H1 (cell line): ENCODE results near the gene MAPK8. TPM values are rescaled to one million over a fixed set of nuclear protein-coding genes. Genes with fewer than 3 reads are reported as not detected.

Experiments
- CTCF ChIA-PET: fragments of 300-600 bp; sonication (Branson Sonifier 250); formaldehyde crosslinking; loops from one replicate; lab custom pipeline; 2021; ENCODE audit not compliant: partially characterized antibody; lab: Charles Lee
- POLR2A ChIA-PET: fragments of 300-600 bp; sonication (Branson Sonifier 250); formaldehyde crosslinking; loops from one replicate; lab custom pipeline; 2021; ENCODE audit warnings: inconsistent platforms; ENCODE audit not compliant: partially characterized antibody; lab: Charles Lee
- DNase-seq, 2 experiments: peaks; one replicate each; pipeline versions ENCODE4 v3.0.0 to v3.0.0-alpha.2; 2010 to 2022; ENCODE audit warnings: low spot score in 2 of 2, low read depth in 1 of 2, mixed read lengths in 1 of 2
- FAIRE-seq: peaks from 2 replicates; lab custom pipeline; 2011; peaks lifted over from hg19 to GRCh38; lab: Jason Lieb, UNC
- H2AFZ ChIP-seq: 2 replicates; pipeline ENCODE4 v1.8.1; 2012; ENCODE audit warnings: low read length, inconsistent platforms
- H2AK5ac ChIP-seq: 2 replicates; pipeline ENCODE4 v1.6.1; 2013; ENCODE audit warnings: low read depth, low read length
- H2BK120ac ChIP-seq: replicated peaks from 2 replicates; pipeline ENCODE3; 2013; ENCODE audit warnings: low read depth, low read length, inconsistent platforms
- H2BK12ac ChIP-seq: 2 replicates; pipeline ENCODE4 v1.6.1; 2013; ENCODE audit warnings: low read depth, low read length
- H2BK15ac ChIP-seq: 2 replicates; pipeline ENCODE4 v1.6.1; 2013; ENCODE audit warnings: low read length
- H2BK20ac ChIP-seq: 2 replicates; pipeline ENCODE4 v1.6.1; 2013; ENCODE audit warnings: low read length
- H2BK5ac ChIP-seq: 2 replicates; pipeline ENCODE4 v1.6.1; 2013; ENCODE audit warnings: low read depth, low read length
- H3K14ac ChIP-seq: 2 replicates; pipeline ENCODE4 v1.6.1; 2013; ENCODE audit warnings: inconsistent platforms; ENCODE audit not compliant: insufficient read length
- H3K18ac ChIP-seq: 2 replicates; pipeline ENCODE4 v1.6.1; 2013; ENCODE audit warnings: low read length; ENCODE audit errors: extremely low read depth
- H3K23ac ChIP-seq: 2 replicates; pipeline ENCODE4 v1.6.1; 2013; ENCODE audit warnings: inconsistent platforms; ENCODE audit not compliant: insufficient read length
- H3K23me2 ChIP-seq: 2 replicates; pipeline ENCODE4 v1.6.1; 2013; ENCODE audit warnings: low read depth, low read length
- H3K27ac ChIP-seq: 2 replicates; pipeline ENCODE4 v1.6.1; 2011; ENCODE audit warnings: low read depth, low read length, inconsistent platforms
- H3K27me3 ChIP-seq, 4 experiments: replicated peaks in 1 of 4; 1 replicate in 1 of 4; 2 replicates in 3 of 4; pipeline versions ENCODE4 v1.6.1 to v1.8.1; 2011 to 2013; ENCODE audit warnings: low read length in 3 of 4, mild to moderate bottlenecking in 3 of 4, inconsistent platforms in 2 of 4, mixed read lengths in 2 of 4, moderate library complexity in 1 of 4; ENCODE audit not compliant: control insufficient read depth in 3 of 4, insufficient read depth in 3 of 4; ENCODE audit errors: extremely low read depth in 1 of 4
- H3K36me3 ChIP-seq, 4 experiments: 2 replicates each; pipeline versions ENCODE4 v1.6.1 to v1.8.1; 2011 to 2013; ENCODE audit warnings: mild to moderate bottlenecking in 4 of 4, low read length in 3 of 4, moderate library complexity in 2 of 4, control low read depth in 1 of 4, inconsistent platforms in 1 of 4; ENCODE audit not compliant: insufficient read depth in 4 of 4, control insufficient read depth in 2 of 4
- H3K4ac ChIP-seq: replicated peaks from 2 replicates; pipeline ENCODE3; 2013; ENCODE audit warnings: low read length, low read depth, mixed read lengths, inconsistent platforms; ENCODE audit not compliant: insufficient read length
- H3K4me1 ChIP-seq, 4 experiments: replicated peaks in 1 of 4; 1 replicate in 1 of 4; 2 replicates in 3 of 4; pipeline versions ENCODE4 v1.6.1 to v1.8.1; 2011 to 2013; ENCODE audit warnings: low read length in 3 of 4, inconsistent platforms in 2 of 4, mixed read lengths in 1 of 4; ENCODE audit not compliant: insufficient read depth in 4 of 4, control insufficient read depth in 3 of 4
- H3K4me2 ChIP-seq, 2 experiments: 2 replicates each; pipeline versions ENCODE4 v1.6.1 to v1.8.1; 2011 to 2013; ENCODE audit warnings: low read depth in 2 of 2, low read length in 2 of 2, control low read depth in 1 of 2, inconsistent platforms in 1 of 2, mild to moderate bottlenecking in 1 of 2; ENCODE audit not compliant: insufficient read depth in 1 of 2
- H3K4me3 ChIP-seq, 4 experiments: fragments of 200-600, 300-600 bp in 1 of 4; sonication (generic), shearing (Covaris generic), sonication (Bioruptor Twin) in 1 of 4; 2 replicates each; pipeline versions ENCODE4 v1.5.1 to v1.8.1; 2011 to 2016; ENCODE audit warnings: low read length in 4 of 4, low read depth in 3 of 4, control low read depth in 2 of 4, inconsistent platforms in 2 of 4, mild to moderate bottlenecking in 2 of 4, mixed read lengths in 1 of 4, moderate library complexity in 1 of 4; ENCODE audit not compliant: insufficient read depth in 2 of 4; ENCODE audit errors: extremely low read depth in 1 of 4
- H3K56ac ChIP-seq: replicated peaks from 2 replicates; pipeline ENCODE3; 2013; ENCODE audit warnings: low read depth, mild to moderate bottlenecking, mixed read lengths, low read length, inconsistent platforms; ENCODE audit not compliant: insufficient read length
- H3K79me1 ChIP-seq: 2 replicates; pipeline ENCODE4 v1.6.1; 2013; ENCODE audit warnings: low read depth, low read length, control low read depth
- H3K79me2 ChIP-seq, 2 experiments: 2 replicates each; pipeline versions ENCODE4 v1.6.1 to v1.8.1; 2012 to 2013; ENCODE audit warnings: low read length in 2 of 2, mild to moderate bottlenecking in 2 of 2, inconsistent platforms in 1 of 2; ENCODE audit not compliant: insufficient read depth in 2 of 2, control insufficient read depth in 1 of 2
- H3K9ac ChIP-seq, 4 experiments: replicated peaks in 1 of 4; 1 replicate in 1 of 4; 2 replicates in 3 of 4; pipeline versions ENCODE4 v1.6.1 to v1.8.1; 2011 to 2013; ENCODE audit warnings: low read depth in 3 of 4, low read length in 3 of 4, control low read depth in 2 of 4, mild to moderate bottlenecking in 2 of 4, moderate library complexity in 2 of 4, inconsistent platforms in 1 of 4; ENCODE audit errors: extremely low read depth in 1 of 4
- H3K9me3 ChIP-seq, 2 experiments: 2 replicates each; pipeline versions ENCODE4 v1.6.1 to v1.8.1; 2012 to 2013; ENCODE audit warnings: mild to moderate bottlenecking in 2 of 2, moderate library complexity in 2 of 2, control low read depth in 1 of 2, inconsistent platforms in 1 of 2, low read depth in 1 of 2, low read length in 1 of 2, mixed read lengths in 1 of 2; ENCODE audit not compliant: insufficient read depth in 2 of 2
- H4K20me1 ChIP-seq, 2 experiments: replicated peaks in 1 of 2; 2 replicates each; pipeline versions ENCODE3 to v1.8.1; 2011 to 2013; ENCODE audit warnings: inconsistent platforms in 2 of 2, low read length in 2 of 2, mild to moderate bottlenecking in 1 of 2; ENCODE audit not compliant: insufficient read depth in 2 of 2, control insufficient read depth in 1 of 2
- H4K5ac ChIP-seq: 2 replicates; pipeline ENCODE4 v1.6.1; 2013; ENCODE audit warnings: low read length, low read depth, mixed read lengths, inconsistent platforms; ENCODE audit not compliant: insufficient read length
- H4K8ac ChIP-seq: 2 replicates; pipeline ENCODE4 v1.8.0; 2013; ENCODE audit warnings: mild to moderate bottlenecking, moderate library complexity, low read length, inconsistent platforms; ENCODE audit not compliant: insufficient read depth; ENCODE audit errors: extremely low read depth
- H4K91ac ChIP-seq: replicated peaks from 2 replicates; pipeline ENCODE3; 2013; ENCODE audit warnings: low read length, mixed read lengths, inconsistent platforms; ENCODE audit not compliant: insufficient read length
- BACH1 ChIP-seq: IDR thresholded peaks from 2 replicates; pipeline ENCODE4 v1.6.1; 2012; ENCODE audit warnings: low read length, improper control_type of control experiment
- BRCA1 ChIP-seq: IDR thresholded peaks from 2 replicates; pipeline ENCODE4 v1.6.1; 2012; ENCODE audit warnings: low read depth, low read length, improper control_type of control experiment
- CHD2 ChIP-seq: IDR thresholded peaks from 2 replicates; pipeline ENCODE4 v1.6.1; 2012; ENCODE audit warnings: low read length, improper control_type of control experiment
- CTBP2 ChIP-seq: IDR thresholded peaks from 2 replicates; pipeline ENCODE4 v1.7.0; 2011; ENCODE audit warnings: borderline replicate concordance, mild to moderate bottlenecking, moderate library complexity, mixed read lengths, low read length; ENCODE audit not compliant: insufficient read depth, insufficient read length
- GTF2F1 ChIP-seq: IDR thresholded peaks from 2 replicates; pipeline ENCODE4 v1.6.1; 2012; ENCODE audit warnings: low read depth, low read length, improper control_type of control experiment, borderline replicate concordance
- HDAC6 ChIP-seq: IDR thresholded peaks from one replicate; pipeline ENCODE4 v1.7.1; 2012; ENCODE audit warnings: low read depth, mild to moderate bottlenecking, inconsistent platforms, low read length, moderate library complexity
- NANOG ChIP-seq: IDR thresholded peaks from 2 replicates; pipeline ENCODE4 v1.6.1; 2011; ENCODE audit warnings: low read length, low read depth, mild to moderate bottlenecking, inconsistent platforms; ENCODE audit not compliant: insufficient read depth, poor library complexity, severe bottlenecking
- POLR2A ChIP-seq, 2 experiments: IDR thresholded peaks; 1 replicate in 1 of 2; 2 replicates in 1 of 2; pipeline ENCODE4 v1.6.1; 2011; ENCODE audit warnings: low read depth in 2 of 2, low read length in 2 of 2, mild to moderate bottlenecking in 2 of 2; ENCODE audit errors: control extremely low read depth in 1 of 2
- POU5F1 ChIP-seq: IDR thresholded peaks from 2 replicates; pipeline ENCODE4 v1.6.1; 2011; ENCODE audit warnings: low read depth, mild to moderate bottlenecking, low read length, moderate library complexity
- SIN3A ChIP-seq, 2 experiments: IDR thresholded peaks in 1 of 2; conservative IDR thresholded peaks in 1 of 2; 2 replicates each; pipeline ENCODE4 v1.6.1; 2011 to 2012; ENCODE audit warnings: low read length in 2 of 2, improper control_type of control experiment in 1 of 2, low read depth in 1 of 2, mild to moderate bottlenecking in 1 of 2
- SP1 ChIP-seq: IDR thresholded peaks from 2 replicates; pipeline ENCODE4 v1.6.1; 2011; ENCODE audit warnings: low read depth, low read length
- SP2 ChIP-seq: IDR thresholded peaks from 2 replicates; pipeline ENCODE4 v1.6.1; 2012; ENCODE audit warnings: mild to moderate bottlenecking, low read length, inconsistent platforms
- SRF ChIP-seq: IDR thresholded peaks from 2 replicates; pipeline ENCODE4 v1.6.1; 2011; ENCODE audit warnings: mild to moderate bottlenecking, low read depth, low read length, moderate library complexity
- WGBS, 2 experiments: shearing (Covaris generic) in 1 of 2; methylation state at CpG; one replicate each; pipeline versions ENCODE4 v1.1.6 to v1.1.7; 2013 to 2015; ENCODE audit warnings: low lambda C conversion rate in 2 of 2, mixed read lengths in 2 of 2, inconsistent platforms in 1 of 2, low coverage in 1 of 2, missing lambda C conversion rate in 1 of 2; ENCODE audit not compliant: insufficient replicate concordance in 2 of 2, insufficient coverage in 1 of 2, insufficient read length in 1 of 2; ENCODE audit errors: extremely low coverage in 1 of 2, missing lambda C conversion rate in 1 of 2; 5-methylcytosine and 5-hydroxymethylcytosine counted together
- polyA plus RNA-seq, 7 experiments: library from polyadenylated mRNA; depleted of rRNA in 3 of 7; stranded (reverse) in 5 of 7; unstranded in 2 of 7; fragments of >200 nt in 5 of 7; fragments of 200-250 nt in 2 of 7; gene quantifications; 1 replicate in 5 of 7; 2 replicates in 1 of 7; 4 replicates in 1 of 7; pipeline versions ENCODE4 v1.2.1 to v1.2.3, GENCODE V29; 2011 to 2013; ENCODE audit warnings: missing spikeins in 2 of 7, mixed read lengths in 2 of 7
- total RNA-seq: library from RNA; stranded (reverse); fragmentation: NEBNext Ultra II Directional; extraction: Animal tissue kit (Norgen Biotek cat#: 25700); gene quantifications from 2 replicates; pipeline ENCODE4 v1.2.1, GENCODE V29; 2021

MAPK8 gene
- total and polyA plus RNA-seq, 2 of the 8 experiments (the other 6 are each of a cell fraction or from before 2014, with no cell fraction given), result 23.3 to 71.3 TPM

DNA sequence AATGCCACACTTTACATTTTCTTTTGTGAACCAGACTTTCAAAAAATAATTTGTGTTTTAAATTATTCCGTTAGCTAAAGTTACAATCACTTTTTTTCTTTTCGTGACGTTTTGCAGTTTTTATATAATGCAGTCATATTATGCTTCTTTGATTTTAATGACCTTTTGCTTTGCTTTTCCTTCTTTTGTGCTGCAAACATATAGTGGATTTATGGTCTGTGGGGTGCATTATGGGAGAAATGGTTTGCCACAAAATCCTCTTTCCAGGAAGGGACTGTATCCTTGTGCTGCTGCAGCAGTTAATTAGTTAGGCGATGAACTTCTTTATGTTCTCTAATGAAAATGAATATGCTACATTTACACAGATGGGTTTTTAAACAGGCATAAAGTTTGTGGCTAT, 117.4 kb downstream of the MAPK8 start:
- H3K36me3 ChIP-seq, result 0 out of 8 replicates have a peak, but pooled peaks cover 0 to 5% (median 0%) of the 10 kb centered on the region in 4 experiments
- no peaks in the 10 kb centered on the region for H3K23me2 ChIP-seq
- no peak overlapping the region for H3K23ac ChIP-seq
- no peak for DNase-seq
- H3K4ac ChIP-seq, result no peak overlapping the region
- no peaks in the 10 kb centered on the region for H3K9me3 ChIP-seq
- no peak overlapping the region for H3K4me3 ChIP-seq
- H3K79me1 ChIP-seq, result no peaks in the 10 kb centered on the region
- H2BK12ac ChIP-seq, result no peak overlapping the region
- H3K14ac ChIP-seq, result no peak overlapping the region
- WGBS, 2 experiments, result 93% methylated on average over 4 of the region's 4 CpGs; no CpG with 5 or more reads in 1 of the 2 experiments
- H2AFZ ChIP-seq, result no peak overlapping the region
- H2AK5ac ChIP-seq, result no peak overlapping the region
- no peaks in the 10 kb centered on the region for H4K20me1 ChIP-seq
- H2BK120ac ChIP-seq, result no peak overlapping the region
- no peak overlapping the region for H3K9ac ChIP-seq
- ChIA-PET POLR2A (no interaction called here), CTCF (no interaction called here)
- H3K4me1 ChIP-seq, result no peaks in the 10 kb centered on the region
- no peak overlapping the region for H4K5ac ChIP-seq
- no peak overlapping the region for H2BK15ac ChIP-seq
- H3K56ac ChIP-seq, result no peak overlapping the region
- no peak overlapping the region for H3K27ac ChIP-seq
- no peak overlapping the region for H2BK5ac ChIP-seq
- H3K27me3 ChIP-seq, result no peaks in the 10 kb centered on the region
- H2BK20ac ChIP-seq, result no peak overlapping the region
- no peak overlapping the region for H3K18ac ChIP-seq
- H3K4me2 ChIP-seq, result no peak overlapping the region
- FAIRE-seq, result no peak
- H4K91ac ChIP-seq, result no peak overlapping the region
- H4K8ac ChIP-seq, result no peak overlapping the region
- H3K79me2 ChIP-seq, result no peaks in the 10 kb centered on the region
- TF ChIP-seq HDAC6, result no peak
- TF ChIP-seq NANOG, result no peak
- TF ChIP-seq CTBP2, result no peak
- TF ChIP-seq SP2, result no peak
- no peak for TF ChIP-seq BACH1
- no peak for TF ChIP-seq POLR2A (IDR thresholded peaks at IDR 0.05; ENCODE audit: control extremely low read depth in 1 of 2, low read depth in 2 of 2, low read length in 2 of 2)
- no peak for TF ChIP-seq POU5F1
- TF ChIP-seq SP1, result no peak
- no peak for TF ChIP-seq SIN3A (conservative IDR thresholded peaks at IDR 0.05 in 1 of 2, IDR thresholded peaks at IDR 0.05 in 1 of 2; ENCODE audit: low read depth in 1 of 2, low read length in 2 of 2)
- no peak for TF ChIP-seq CHD2
- no peak for TF ChIP-seq BRCA1
- no peak for TF ChIP-seq SRF
- no peak for TF ChIP-seq GTF2F1
